K562 (cell line): Measurements from ENCODE around the gene DOK3. TPM values are rescaled to one million over a fixed set of nuclear protein-coding genes. Genes with fewer than 3 reads are reported as not detected.

Source experiments
- EP300 ChIP-seq: IDR thresholded peaks from 2 replicates; pipeline ENCODE4 v1.6.1; 2012; ENCODE audit warnings: low read length, improper control_type of control experiment
- ETV6 ChIP-seq, 3 experiments: fragments of 150-350 bp in 1 of 3; sonication (generic) in 1 of 3; formaldehyde crosslinking in 1 of 3; IDR thresholded peaks; 2 replicates each; pipeline versions ENCODE4 v1.6.1 to v1.8.0; 2014 to 2022; ENCODE audit warnings: borderline replicate concordance in 2 of 3, low read depth in 2 of 3, antibody characterized with exemption in 1 of 3, low read length in 1 of 3, mild to moderate bottlenecking in 1 of 3, missing genetic modification reagents in 1 of 3
- EZH2 ChIP-seq: IDR thresholded peaks from 2 replicates; pipeline ENCODE4 v1.6.1; 2012; ENCODE audit warnings: low read depth, mild to moderate bottlenecking, inconsistent platforms, low read length, borderline replicate concordance
- KLF13 ChIP-seq: fragments of 450-650 bp; IDR thresholded peaks from 2 replicates; pipeline ENCODE4 v1.6.1; 2016; ENCODE audit warnings: missing genetic modification characterization, low read depth, mild to moderate bottlenecking, missing compliant biosample characterization, moderate library complexity, borderline replicate concordance
- MTF1 ChIP-seq: fragments of 250-450 bp; sonication (Bioruptor Pico); IDR thresholded peaks from 2 replicates; pipeline ENCODE4 v1.9.0; 2021; ENCODE audit warnings: moderate library complexity, mild to moderate bottlenecking, inconsistent platforms, borderline replicate concordance
- PTBP1 ChIP-seq: fragments of 200-400 bp; formaldehyde crosslinking; IDR thresholded peaks from 2 replicates; pipeline ENCODE4 v1.6.1; 2017; ENCODE audit warnings: low read depth, low read length
- SREBF1 ChIP-seq: fragments of 150-350 bp; IDR thresholded peaks from 2 replicates; pipeline ENCODE4 v1.6.1; 2014; ENCODE audit warnings: antibody characterized with exemption, low read depth, low read length, borderline replicate concordance
- TBP ChIP-seq: optimal IDR thresholded peaks from 2 replicates; pipeline ENCODE3; 2011; ENCODE audit warnings: low read depth, low read length, improper control_type of control experiment
- TRIM28 ChIP-seq: fragments of 450-650 bp; IDR thresholded peaks from 2 replicates; pipeline ENCODE4 v1.6.1; 2017
- ZBED1 ChIP-seq: IDR thresholded peaks from 2 replicates; pipeline ENCODE4 v1.6.1; 2014
- ZNF212 ChIP-seq: fragments of 450-650 bp; formaldehyde crosslinking; IDR thresholded peaks from 2 replicates; pipeline ENCODE4 v1.4.0; 2020; ENCODE audit warnings: mild to moderate bottlenecking
- ZNF232 ChIP-seq: sonication (generic); formaldehyde crosslinking; IDR thresholded peaks from 2 replicates; pipeline ENCODE4 v1.8.0; 2022; ENCODE audit warnings: mild to moderate bottlenecking, missing genetic modification reagents
- ZNF668 ChIP-seq: fragments of 250-450 bp; sonication (Bioruptor Pico); IDR thresholded peaks from 2 replicates; pipeline ENCODE4 v1.8.0; 2022; ENCODE audit warnings: mild to moderate bottlenecking, inconsistent platforms
- ZNF830 ChIP-seq: fragments of 250-450 bp; sonication (Bioruptor Pico); IDR thresholded peaks from 2 replicates; pipeline ENCODE4 v1.5.0; 2021; ENCODE audit warnings: mild to moderate bottlenecking
- polyA plus RNA-seq, 8 experiments: library from polyadenylated mRNA; depleted of rRNA in 4 of 8; stranded (reverse) in 5 of 8; unstranded in 3 of 8; fragments of >200 nt; fragmentation: Nextera tagmentation in 2 of 8; fragmentation: Illumina TruSeq in 1 of 8; extraction: Ambion mirVana in 2 of 8; extraction: Trizol in 1 of 8; gene quantifications; 2 replicates each; pipeline versions ENCODE4 v1.2.1 to v1.2.3, GENCODE V29; 2011 to 2014; ENCODE audit warnings: inconsistent platforms in 1 of 8, missing spikeins in 1 of 8
- total RNA-seq, 7 experiments: library from RNA; depleted of rRNA in 6 of 7; stranded (reverse); fragments of >200 nt in 6 of 7; fragmentation: Illumina TruSeq in 2 of 7; extraction: Trizol in 2 of 7; gene quantifications; 2 replicates each; pipeline versions ENCODE4 v1.2.1 to v1.2.3, GENCODE V29; 2011 to 2021; ENCODE audit warnings: low replicate concordance in 1 of 7
- TF ChIP-seq, protein P1 (sequence below), 2 experiments: fragments of 450-650 bp in 1 of 2; sonication (generic) in 1 of 2; formaldehyde crosslinking in 1 of 2; IDR thresholded peaks in 1 of 2; conservative IDR thresholded peaks in 1 of 2; 2 replicates each; pipeline versions ENCODE4 v1.6.1 to v1.8.1; 2016 to 2023; ENCODE audit warnings: mild to moderate bottlenecking in 2 of 2, moderate library complexity in 2 of 2, inconsistent platforms in 1 of 2, missing genetic modification reagents in 1 of 2
- TF ChIP-seq, protein P2 (sequence below): sonication (generic); formaldehyde crosslinking; IDR thresholded peaks from 2 replicates; pipeline ENCODE4 v1.8.0; 2022; ENCODE audit warnings: missing genetic modification reagents, mild to moderate bottlenecking, borderline replicate concordance
- TF ChIP-seq, protein P3 (sequence below), 3 experiments: fragments of 200-800 bp in 1 of 3; fragments of 250-450 bp in 1 of 3; fragments of 450-650 bp in 1 of 3; sonication (Bioruptor Pico) in 1 of 3; sonication (Bioruptor generic) in 1 of 3; formaldehyde crosslinking in 1 of 3; IDR thresholded peaks; 2 replicates each; pipeline versions ENCODE4 v1.6.1 to v1.8.0; 2016 to 2022; ENCODE audit warnings: mild to moderate bottlenecking in 2 of 3, missing genetic modification characterization in 2 of 3, missing compliant biosample characterization in 1 of 3, moderate library complexity in 1 of 3
- TF ChIP-seq, protein P4 (sequence below): sonication (generic); formaldehyde crosslinking; IDR thresholded peaks from 2 replicates; pipeline ENCODE4 v1.4.0; 2020; ENCODE audit warnings: mild to moderate bottlenecking, missing genetic modification reagents

DOK3 gene
- total and polyA plus RNA-seq, 9 of the 15 experiments (the other 6 are each of a cell fraction or from before 2014, with no cell fraction given): 1.3 to 23.0 (median 8.0) TPM

DNA sequence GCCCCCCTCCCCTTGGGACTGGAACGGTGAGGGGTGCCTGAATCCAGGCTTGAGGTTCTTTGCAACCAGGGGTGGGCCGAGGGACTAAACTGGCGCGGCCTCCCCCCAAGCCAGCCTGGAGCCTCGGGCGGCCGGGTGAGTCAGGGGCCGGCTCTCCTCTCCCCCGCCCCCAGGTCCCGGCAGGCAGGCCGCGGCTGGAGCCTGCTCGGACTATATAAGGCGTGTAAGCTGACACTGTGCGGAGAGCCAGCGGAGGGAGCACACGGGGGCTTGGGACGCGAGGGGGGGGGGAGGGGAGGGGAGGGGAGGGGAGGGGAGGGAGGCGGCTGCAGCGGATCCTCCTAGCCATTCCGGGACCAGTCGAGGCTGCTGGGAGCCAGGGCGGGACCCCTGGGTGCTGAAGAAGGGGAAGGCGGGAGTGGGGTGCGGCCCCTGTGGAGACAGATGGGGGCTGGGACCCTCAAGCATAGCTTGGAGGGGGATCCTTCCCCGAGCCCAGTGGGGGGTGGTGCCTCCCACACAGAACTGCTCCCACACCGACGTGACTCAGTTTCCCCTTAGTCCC lies 12.8 kb downstream of the DOK3 start (continued):
- TF ChIP-seq, protein P1, sequence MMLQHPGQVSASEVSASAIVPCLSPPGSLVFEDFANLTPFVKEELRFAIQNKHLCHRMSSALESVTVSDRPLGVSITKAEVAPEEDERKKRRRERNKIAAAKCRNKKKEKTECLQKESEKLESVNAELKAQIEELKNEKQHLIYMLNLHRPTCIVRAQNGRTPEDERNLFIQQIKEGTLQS (IDR thresholded peaks at IDR 0.05): peak; percentile 52; the same call in 1 of the 2 replicates
- TF ChIP-seq, protein P1 (CRISPR knock-in tag; conservative IDR thresholded peaks at IDR 0.05): no peak
- no peak for TF ChIP-seq SREBF1
- no peak for TF ChIP-seq EZH2
- TF ChIP-seq ZBED1: peak; percentile 25; the same call in 1 of the 2 replicates
- TF ChIP-seq ETV6 (IDR thresholded peaks at IDR 0.05; ENCODE audit: borderline replicate concordance in 1 of 2, low read depth in 2 of 2, low read length in 1 of 2): no peak
- no peak for TF ChIP-seq ETV6 (CRISPR knock-in tag; IDR thresholded peaks at IDR 0.05; ENCODE audit: borderline replicate concordance)
- no peak for TF ChIP-seq TRIM28
- TF ChIP-seq EP300: 0 out of 2 replicates have a peak, but pooled peaks have one; percentile 15
- no peak for TF ChIP-seq MTF1 (CRISPR knock-in tag)
- TF ChIP-seq ZNF212: no peak
- no peak for TF ChIP-seq PTBP1
- no peak for TF ChIP-seq KLF13
- TF ChIP-seq, protein P2, sequence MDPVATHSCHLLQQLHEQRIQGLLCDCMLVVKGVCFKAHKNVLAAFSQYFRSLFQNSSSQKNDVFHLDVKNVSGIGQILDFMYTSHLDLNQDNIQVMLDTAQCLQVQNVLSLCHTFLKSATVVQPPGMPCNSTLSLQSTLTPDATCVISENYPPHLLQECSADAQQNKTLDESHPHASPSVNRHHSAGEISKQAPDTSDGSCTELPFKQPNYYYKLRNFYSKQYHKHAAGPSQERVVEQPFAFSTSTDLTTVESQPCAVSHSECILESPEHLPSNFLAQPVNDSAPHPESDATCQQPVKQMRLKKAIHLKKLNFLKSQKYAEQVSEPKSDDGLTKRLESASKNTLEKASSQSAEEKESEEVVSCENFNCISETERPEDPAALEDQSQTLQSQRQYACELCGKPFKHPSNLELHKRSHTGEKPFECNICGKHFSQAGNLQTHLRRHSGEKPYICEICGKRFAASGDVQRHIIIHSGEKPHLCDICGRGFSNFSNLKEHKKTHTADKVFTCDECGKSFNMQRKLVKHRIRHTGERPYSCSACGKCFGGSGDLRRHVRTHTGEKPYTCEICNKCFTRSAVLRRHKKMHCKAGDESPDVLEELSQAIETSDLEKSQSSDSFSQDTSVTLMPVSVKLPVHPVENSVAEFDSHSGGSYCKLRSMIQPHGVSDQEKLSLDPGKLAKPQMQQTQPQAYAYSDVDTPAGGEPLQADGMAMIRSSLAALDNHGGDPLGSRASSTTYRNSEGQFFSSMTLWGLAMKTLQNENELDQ (CRISPR knock-in tag): no peak
- TF ChIP-seq ZNF668: no peak
- TF ChIP-seq ZNF830 (CRISPR knock-in tag): no peak
- TF ChIP-seq, protein P3, sequence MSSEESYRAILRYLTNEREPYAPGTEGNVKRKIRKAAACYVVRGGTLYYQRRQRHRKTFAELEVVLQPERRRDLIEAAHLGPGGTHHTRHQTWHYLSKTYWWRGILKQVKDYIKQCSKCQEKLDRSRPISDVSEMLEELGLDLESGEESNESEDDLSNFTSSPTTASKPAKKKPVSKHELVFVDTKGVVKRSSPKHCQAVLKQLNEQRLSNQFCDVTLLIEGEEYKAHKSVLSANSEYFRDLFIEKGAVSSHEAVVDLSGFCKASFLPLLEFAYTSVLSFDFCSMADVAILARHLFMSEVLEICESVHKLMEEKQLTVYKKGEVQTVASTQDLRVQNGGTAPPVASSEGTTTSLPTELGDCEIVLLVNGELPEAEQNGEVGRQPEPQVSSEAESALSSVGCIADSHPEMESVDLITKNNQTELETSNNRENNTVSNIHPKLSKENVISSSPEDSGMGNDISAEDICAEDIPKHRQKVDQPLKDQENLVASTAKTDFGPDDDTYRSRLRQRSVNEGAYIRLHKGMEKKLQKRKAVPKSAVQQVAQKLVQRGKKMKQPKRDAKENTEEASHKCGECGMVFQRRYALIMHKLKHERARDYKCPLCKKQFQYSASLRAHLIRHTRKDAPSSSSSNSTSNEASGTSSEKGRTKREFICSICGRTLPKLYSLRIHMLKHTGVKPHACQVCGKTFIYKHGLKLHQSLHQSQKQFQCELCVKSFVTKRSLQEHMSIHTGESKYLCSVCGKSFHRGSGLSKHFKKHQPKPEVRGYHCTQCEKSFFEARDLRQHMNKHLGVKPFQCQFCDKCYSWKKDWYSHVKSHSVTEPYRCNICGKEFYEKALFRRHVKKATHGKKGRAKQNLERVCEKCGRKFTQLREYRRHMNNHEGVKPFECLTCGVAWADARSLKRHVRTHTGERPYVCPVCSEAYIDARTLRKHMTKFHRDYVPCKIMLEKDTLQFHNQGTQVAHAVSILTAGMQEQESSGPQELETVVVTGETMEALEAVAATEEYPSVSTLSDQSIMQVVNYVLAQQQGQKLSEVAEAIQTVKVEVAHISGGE (CRISPR knock-in tag; IDR thresholded peaks at IDR 0.05): peak in 1 of 3 experiments; percentile 71; a peak in 2 of 6 replicates
- TF ChIP-seq, protein P4, sequence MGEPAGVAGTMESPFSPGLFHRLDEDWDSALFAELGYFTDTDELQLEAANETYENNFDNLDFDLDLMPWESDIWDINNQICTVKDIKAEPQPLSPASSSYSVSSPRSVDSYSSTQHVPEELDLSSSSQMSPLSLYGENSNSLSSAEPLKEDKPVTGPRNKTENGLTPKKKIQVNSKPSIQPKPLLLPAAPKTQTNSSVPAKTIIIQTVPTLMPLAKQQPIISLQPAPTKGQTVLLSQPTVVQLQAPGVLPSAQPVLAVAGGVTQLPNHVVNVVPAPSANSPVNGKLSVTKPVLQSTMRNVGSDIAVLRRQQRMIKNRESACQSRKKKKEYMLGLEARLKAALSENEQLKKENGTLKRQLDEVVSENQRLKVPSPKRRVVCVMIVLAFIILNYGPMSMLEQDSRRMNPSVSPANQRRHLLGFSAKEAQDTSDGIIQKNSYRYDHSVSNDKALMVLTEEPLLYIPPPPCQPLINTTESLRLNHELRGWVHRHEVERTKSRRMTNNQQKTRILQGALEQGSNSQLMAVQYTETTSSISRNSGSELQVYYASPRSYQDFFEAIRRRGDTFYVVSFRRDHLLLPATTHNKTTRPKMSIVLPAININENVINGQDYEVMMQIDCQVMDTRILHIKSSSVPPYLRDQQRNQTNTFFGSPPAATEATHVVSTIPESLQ (CRISPR knock-in tag): no peak
- TF ChIP-seq ZNF232 (CRISPR knock-in tag): no peak
- TF ChIP-seq TBP: peak; percentile 93
